Measurements from ENCODE around the gene PROCA1. TPM values are rescaled to one million over a fixed set of nuclear protein-coding genes. Genes with fewer than 3 reads are reported as not detected.

The PROCA1 gene
- total and polyA plus RNA-seq, 9 of the 15 experiments (the other 6 are each of a cell fraction or from before 2014, with no cell fraction given) = 0.78 to 16.2 (median 5.6) TPM

- peaks cover 0 to 10% of the 10 kb centered on the region in 2 experiments; a peak in 3 of 5 replicates for H3K4me1 ChIP-seq (replicated peaks in 1 of 2; ENCODE audit: control insufficient read depth in 2 of 2, insufficient read depth in 2 of 2, low read length in 2 of 2)
- H3K36me3 ChIP-seq (ENCODE audit: control insufficient read depth, insufficient read depth, low read length) = peaks cover 57% of the 10 kb centered on the region
- 87% methylated on average over 5 of the region's 5 CpGs for WGBS (ENCODE audit: insufficient coverage, low coverage, missing lambda C conversion rate)
- ATAC-seq (no peak), FAIRE-seq (no peak), DNase-seq (ENCODE audit: extremely low read depth in 1 of 4, low spot score in 3 of 4) (no peak)
- ChIA-PET CTCF (ENCODE audit: low intra/inter-chr PET ratio) (no interaction called here), POLR2A (interaction anchor here (0.9 to 1.4 kb wide), 3 partner anchors 9 to 29 kb away, joined by 3 to 5 read pairs (median 3); no protein-coding TSS in a partner anchor)
- TF ChIP-seq SRSF7 (optimal IDR thresholded peaks at IDR 0.05; ENCODE audit: low read depth, low read length) (no peak), HNRNPL (IDR thresholded peaks at IDR 0.05; ENCODE audit: low read depth, low read length) (no peak), SUPT5H (IDR thresholded peaks at IDR 0.05) (peak; percentile 22; the same call in 1 of the 2 replicates)
- H3K9me3 ChIP-seq (replicated peaks; ENCODE audit: control insufficient read depth, insufficient read depth, low read depth, low read length) = no peaks in the 10 kb centered on the region
- intact Hi-C loops (cut with micrococcal nuclease) = no loop called here
- BruUV-seq (replicated peaks) = no TSS peak
- H3K9ac ChIP-seq (ENCODE audit: insufficient read depth in 1 of 2, low read depth in 2 of 2, low read length in 2 of 2) = no peak overlapping the region
- no peaks in the 10 kb centered on the region for H3K27me3 ChIP-seq (ENCODE audit: control insufficient read depth in 2 of 2, insufficient read depth in 2 of 2, low read length in 2 of 2)
- in situ Hi-C loops (cut with MboI) = no loop called here
- no peaks in the 10 kb centered on the region for H4K20me1 ChIP-seq (replicated peaks; ENCODE audit: control insufficient read depth, insufficient read depth, low read length)
- H3K4me3 ChIP-seq = no peak overlapping the region
- peaks cover 6% of the 10 kb centered on the region; the same call in 2 of the 3 replicates for H3K79me2 ChIP-seq (ENCODE audit: control insufficient read depth, insufficient read depth, low read length)
- H3K27ac ChIP-seq (ENCODE audit: extremely low read depth, low read depth, low read length) = no peak overlapping the region
- H3K9me1 ChIP-seq (ENCODE audit: control insufficient read depth, insufficient read depth, low read length) = peaks cover 5% of the 10 kb centered on the region
- H2AFZ ChIP-seq (ENCODE audit: low read depth, low read length) = no peak overlapping the region
- H3K4me2 ChIP-seq (ENCODE audit: insufficient read depth, low read length) = no peak overlapping the region
Measured at GRCh38 chr17:28756049-28756804, 44.5 kb upstream of the PROCA1 start.

- Histone ChIP-seq H3K27me3 (ENCODE audit: control insufficient read depth in 2 of 2, insufficient read depth in 2 of 2, low read length in 2 of 2) (no peaks in the 10 kb centered on the region), H3K79me2 (ENCODE audit: control insufficient read depth, insufficient read depth, low read length) (peaks cover 12% of the 10 kb centered on the region), H4K20me1 (replicated peaks; ENCODE audit: control insufficient read depth, insufficient read depth, low read length) (no peaks in the 10 kb centered on the region), H3K9me1 (ENCODE audit: control insufficient read depth, insufficient read depth, low read length) (peaks cover 5% of the 10 kb centered on the region), H3K27ac (ENCODE audit: extremely low read depth, low read depth, low read length) (no peak overlapping the region), H3K9me3 (replicated peaks; ENCODE audit: control insufficient read depth, insufficient read depth, low read depth, low read length) (no peaks in the 10 kb centered on the region), H3K9ac (ENCODE audit: insufficient read depth in 1 of 2, low read depth in 2 of 2, low read length in 2 of 2) (no peak overlapping the region), H3K4me1 (replicated peaks in 1 of 2; ENCODE audit: control insufficient read depth in 2 of 2, insufficient read depth in 2 of 2, low read length in 2 of 2) (peaks cover 4 to 13% of the 10 kb centered on the region in 2 experiments; a peak in 4 of 5 replicates), H3K4me2 (ENCODE audit: insufficient read depth, low read length) (no peak overlapping the region), H3K36me3 (ENCODE audit: control insufficient read depth, insufficient read depth, low read length) (peaks cover 57% of the 10 kb centered on the region), H2AFZ (ENCODE audit: low read depth, low read length) (no peak overlapping the region), H3K4me3 (no peak overlapping the region)
- FAIRE-seq (no peak), ATAC-seq (no peak; the same call in 2 of the 3 replicates), DNase-seq (ENCODE audit: extremely low read depth in 1 of 4, low spot score in 3 of 4) (no peak)
- no TSS peak for BruUV-seq (replicated peaks)
- in situ Hi-C loops (cut with MboI) (no loop called here), intact Hi-C loops (cut with micrococcal nuclease) (no loop called here)
- POLR2A ChIA-PET = interaction anchor here (1.8 to 17.4 kb wide), 3 partner anchors 9 to 31 kb away, joined by 12 to 367 read pairs (median 18); partner anchors contain the start of genes NEK8, RPL23A, TLCD1 and TRAF4
- 85% methylated on average over 7 of the region's 7 CpGs for WGBS (ENCODE audit: insufficient coverage, low coverage, missing lambda C conversion rate)
- CTCF ChIA-PET (ENCODE audit: low intra/inter-chr PET ratio) = no interaction called here
- no peak for TF ChIP-seq ZNF165 (CRISPR knock-in tag; IDR thresholded peaks at IDR 0.05; ENCODE audit: borderline replicate concordance)
- no peak for TF ChIP-seq LCOR (CRISPR knock-in tag; IDR thresholded peaks at IDR 0.05)
- TF ChIP-seq POLR2A (conservative IDR thresholded peaks at IDR 0.05) = peak; percentile 48; the same call in 1 of the 2 replicates
- no peak for TF ChIP-seq HINFP (tag; conservative IDR thresholded peaks at IDR 0.05; ENCODE audit: low read depth)
- TF ChIP-seq POLR2AphosphoS5 (IDR thresholded peaks at IDR 0.05; ENCODE audit: control insufficient read depth, insufficient read depth, low read depth, low read length) = 0 out of 2 replicates have a peak, but pooled peaks have one; percentile 10
- TF ChIP-seq ZNF644 (tag; IDR thresholded peaks at IDR 0.05; ENCODE audit: low read depth) = no peak
- TF ChIP-seq TSHZ1 (CRISPR knock-in tag; IDR thresholded peaks at IDR 0.05) = no peak
Measured at GRCh38 chr17:28755486-28755885, 43.8 kb upstream of the PROCA1 start.
